KOPT-K1 (cell line): ENCODE results near the gene ASB8.
A peak's percentile ranks its signal among the peaks of the same experiment; 100 is the strongest.
"Not testable (repeated sequence)": the region's sequence is repeated elsewhere in the genome, so short reads cannot be mapped to it uniquely, and the experiment has no call there.

Experiments used
- H3K27ac ChIP-seq: fragments of 200-600 bp; sonication (generic); 2 replicates; pipeline ENCODE4 v1.5.1; 2016; ENCODE audit warnings: antibody characterized with exemption, mild to moderate bottlenecking, low read depth, low read length; ENCODE audit not compliant: poor library complexity, severe bottlenecking
- H3K36me3 ChIP-seq: fragments of 200-600 bp; sonication (generic); 2 replicates; pipeline ENCODE4 v1.5.1; 2017; ENCODE audit warnings: antibody characterized with exemption, mild to moderate bottlenecking, low read length, moderate library complexity; ENCODE audit not compliant: insufficient read depth
- H3K9me3 ChIP-seq: fragments of 200-600 bp; sonication (generic); 2 replicates; pipeline ENCODE4 v1.5.1; 2017; ENCODE audit warnings: antibody characterized with exemption, low read length, mild to moderate bottlenecking; ENCODE audit not compliant: insufficient read depth, poor library complexity, severe bottlenecking

Gene ASB8

GRCh38 chr12:48131517-48131916 is 25.8 kb downstream of the ASB8 start:
- H3K27ac ChIP-seq, result no peak overlapping the region
- peaks cover 88% of the 10 kb centered on the region for H3K36me3 ChIP-seq
- no peaks in the 10 kb centered on the region for H3K9me3 ChIP-seq

DNA sequence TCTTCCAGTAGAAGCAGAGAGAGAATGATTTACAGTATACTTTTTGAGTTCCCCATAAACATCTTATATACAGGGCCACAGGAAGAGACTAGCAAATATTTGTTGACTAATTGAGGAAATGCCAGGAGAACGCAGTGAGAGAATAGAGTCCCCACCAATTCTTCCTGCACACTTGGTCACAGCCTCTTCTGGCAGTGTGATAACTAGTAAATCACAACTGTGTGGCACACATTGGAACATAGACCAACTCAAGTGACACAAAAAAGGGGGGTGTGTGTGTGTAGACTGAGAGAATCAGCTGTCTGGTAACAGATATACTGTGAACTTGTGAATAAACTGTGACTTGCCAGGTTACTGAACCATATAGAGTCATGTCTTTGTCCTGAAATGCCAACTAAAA is 27.9 kb downstream of the ASB8 start:
- Histone ChIP-seq H3K9me3 (no peaks in the 10 kb centered on the region), H3K27ac (no peak overlapping the region), H3K36me3 (peaks cover 89% of the 10 kb centered on the region)

DNA sequence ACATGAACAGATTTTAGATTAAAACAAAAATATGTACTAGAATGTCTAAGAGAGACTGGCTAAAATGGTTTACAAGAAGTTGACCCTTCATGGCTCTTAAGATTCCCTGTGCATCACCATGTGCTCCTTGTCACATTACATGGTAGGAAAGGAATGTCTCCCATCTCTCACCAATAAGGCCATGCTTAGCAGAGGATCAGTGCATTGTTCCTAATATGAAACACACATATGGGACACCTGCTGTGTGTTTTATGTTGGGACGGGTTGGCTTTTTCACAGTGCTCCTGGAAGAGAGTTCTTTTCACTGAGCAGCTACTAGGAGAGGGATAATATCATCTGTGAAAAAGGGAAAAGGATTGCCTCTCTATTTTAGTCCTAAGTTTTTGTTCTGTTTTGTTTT is 28.5 kb downstream of the ASB8 start:
- Histone ChIP-seq H3K27ac (no peak overlapping the region), H3K36me3 (peaks cover 87% of the 10 kb centered on the region), H3K9me3 (no peaks in the 10 kb centered on the region)

DNA sequence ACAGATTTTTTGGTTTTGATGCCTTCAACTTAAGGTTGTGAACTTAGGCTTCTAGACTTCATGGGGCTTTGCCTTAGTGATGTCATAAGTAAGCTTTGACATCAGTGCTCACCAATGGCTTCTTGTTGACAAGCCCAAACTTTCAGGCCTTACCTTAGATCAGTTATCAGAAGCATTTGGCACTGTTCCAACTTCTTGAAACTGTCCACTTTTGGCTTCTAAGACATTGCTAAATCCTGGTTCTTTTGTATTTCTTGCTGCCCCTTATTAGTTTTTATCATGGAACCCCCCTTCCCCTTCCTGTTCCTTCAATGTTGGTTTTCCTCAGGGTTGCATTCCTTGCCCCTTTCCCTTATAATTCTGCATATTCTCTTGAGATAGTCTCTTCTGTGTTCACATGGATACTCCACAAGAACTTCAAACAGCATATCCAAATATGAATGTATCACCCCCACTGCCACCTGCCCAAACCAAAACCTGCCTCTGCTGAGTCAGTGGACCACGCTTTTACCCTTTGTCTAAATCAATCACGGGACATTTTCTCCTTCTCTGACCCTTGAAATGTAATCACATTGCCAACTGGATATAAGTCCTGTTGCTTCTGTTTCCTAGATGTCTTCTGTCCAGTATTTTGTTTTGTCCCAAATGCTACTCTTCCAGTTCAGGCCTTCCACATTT is 30.2 kb downstream of the ASB8 start:
- Histone ChIP-seq H3K36me3 (peaks cover 85% of the 10 kb centered on the region), H3K9me3 (no peaks in the 10 kb centered on the region), H3K27ac (no peak overlapping the region)

- Histone ChIP-seq H3K9me3 (no peaks in the 10 kb centered on the region), H3K27ac (no peak overlapping the region), H3K36me3 (peaks cover 74% of the 10 kb centered on the region)
These were observed 31.3 kb downstream of the ASB8 start for GRCh38 chr12:48125985-48126384.

DNA sequence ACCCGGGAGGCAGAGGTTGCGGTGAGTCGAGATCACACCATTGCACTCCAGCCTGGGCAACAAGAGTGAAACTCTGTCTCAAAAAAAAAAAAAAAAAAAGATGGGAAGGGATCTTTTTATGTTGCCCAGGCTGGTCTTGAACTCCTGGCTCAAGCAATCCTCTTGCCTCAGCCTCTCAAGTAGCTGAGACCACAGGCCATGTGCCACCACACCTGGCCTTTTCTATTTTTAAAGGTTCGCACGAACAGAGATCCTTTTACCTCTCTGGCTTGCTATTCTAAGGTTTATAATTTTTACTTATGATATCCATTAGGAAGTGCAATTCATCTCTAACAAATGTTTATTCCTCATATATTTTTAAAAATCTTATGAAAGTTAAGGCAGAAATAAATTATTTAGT is 31.8 kb downstream of the ASB8 start:
- peaks cover 70% of the 10 kb centered on the region for H3K36me3 ChIP-seq
- not testable (repeated sequence) for H3K9me3 ChIP-seq, H3K27ac ChIP-seq

DNA sequence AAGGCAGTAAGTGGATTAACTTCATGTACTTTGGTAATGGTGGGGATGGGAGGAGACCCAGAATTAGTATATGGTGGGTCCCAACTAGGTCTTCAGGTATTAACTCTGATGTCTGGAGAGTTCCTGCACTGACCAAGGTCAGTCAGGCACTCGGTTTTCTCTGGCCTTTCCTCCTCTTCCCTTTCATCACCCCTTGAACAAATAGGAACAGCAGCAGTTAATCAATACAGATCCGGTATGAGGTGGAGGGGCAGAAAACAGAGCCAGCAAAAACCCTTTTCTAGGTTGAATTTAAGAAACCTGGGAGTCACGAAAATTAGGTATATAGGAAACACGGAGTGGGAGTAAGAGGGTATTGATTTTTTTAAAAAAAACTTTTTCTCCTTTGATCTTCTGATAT is 34.1 kb downstream of the ASB8 start:
- Histone ChIP-seq H3K27ac (no peak overlapping the region), H3K36me3 (peaks cover 47% of the 10 kb centered on the region), H3K9me3 (no peaks in the 10 kb centered on the region)

DNA sequence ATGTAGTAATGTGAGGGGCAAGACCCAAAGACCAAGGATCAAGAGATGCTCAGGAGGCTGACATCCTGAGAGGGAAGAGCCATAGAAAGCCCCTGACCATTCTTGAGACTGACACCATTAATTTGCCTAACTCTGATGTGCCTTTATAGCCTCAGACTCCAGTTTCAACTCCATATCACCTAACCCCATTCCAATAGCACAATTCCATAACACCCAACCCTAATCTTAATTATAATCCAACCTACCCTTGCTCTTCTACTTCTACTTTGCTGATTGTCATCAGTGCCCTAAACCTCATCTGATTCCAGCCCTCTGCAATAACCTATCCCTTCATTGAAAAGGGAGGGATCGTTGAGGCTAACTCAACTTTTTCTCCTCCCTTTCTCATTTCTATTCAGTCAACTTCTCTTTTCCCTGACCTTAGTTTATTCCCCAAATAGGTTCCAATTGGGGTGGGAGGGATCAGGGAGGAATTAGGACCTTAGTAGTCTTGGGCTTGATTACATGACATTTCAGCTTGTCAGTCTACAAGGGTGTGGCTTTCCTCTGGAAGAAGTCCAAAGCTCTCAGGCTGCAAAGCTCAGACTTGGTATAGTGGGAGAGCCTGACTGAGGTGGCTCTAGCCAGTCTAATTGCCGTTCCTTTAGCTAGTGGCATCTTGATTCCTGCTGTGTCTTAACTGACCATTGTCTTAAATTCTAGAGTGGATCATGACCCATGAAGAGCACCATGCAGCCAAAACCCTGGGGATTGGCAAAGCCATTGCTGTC is 35.1 kb downstream of the ASB8 start:
- Histone ChIP-seq H3K9me3 (no peaks in the 10 kb centered on the region), H3K36me3 (peaks cover 43% of the 10 kb centered on the region), H3K27ac (no peak overlapping the region)

DNA sequence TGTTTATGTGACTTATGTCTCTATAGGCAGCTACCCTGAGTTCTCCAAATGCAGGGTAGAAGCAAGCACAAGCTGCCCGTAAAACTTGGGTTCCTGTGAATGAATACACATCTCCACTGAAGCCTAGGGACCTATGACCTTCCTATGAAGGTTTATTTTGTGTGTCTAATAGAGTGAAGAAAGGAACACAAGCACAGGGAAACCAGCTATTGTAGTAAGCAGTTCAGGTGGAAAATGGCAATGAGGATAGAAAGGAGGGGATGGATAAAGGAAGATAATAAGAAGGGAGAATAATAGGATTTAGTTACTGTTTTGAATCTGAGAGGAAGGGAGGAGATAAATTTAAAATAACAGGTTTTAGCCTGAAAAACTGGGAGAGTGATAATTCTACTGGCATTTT is 35.8 kb downstream of the ASB8 start:
- Histone ChIP-seq H3K9me3 (no peaks in the 10 kb centered on the region), H3K27ac (no peak overlapping the region), H3K36me3 (peaks cover 35% of the 10 kb centered on the region)

DNA sequence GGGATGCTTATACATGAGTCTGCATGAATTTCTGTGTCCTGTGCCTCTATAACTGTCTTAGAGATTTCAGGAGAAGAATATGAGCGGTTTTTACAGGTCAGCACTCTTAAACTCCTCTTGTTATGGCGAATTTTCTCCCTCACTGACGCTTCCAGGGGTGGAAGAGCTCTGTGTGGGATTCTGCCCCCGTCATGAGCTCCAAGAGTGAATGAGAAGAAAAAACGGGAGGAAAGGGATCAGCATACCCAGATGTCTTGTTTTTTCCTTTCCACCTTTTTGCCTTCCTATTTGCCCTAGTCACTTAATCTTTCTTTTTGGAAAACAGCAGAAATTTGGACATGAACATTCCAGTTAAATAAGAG is 37.5 kb downstream of the ASB8 start:
- H3K27ac ChIP-seq, result peak overlapping the region; percentile 39
- no peaks in the 10 kb centered on the region for H3K9me3 ChIP-seq
- peaks cover 24% of the 10 kb centered on the region for H3K36me3 ChIP-seq

- Histone ChIP-seq H3K27ac (peak within 1 kb of the TSS; percentile 39), H3K36me3 (peaks cover 18% of the 10 kb centered on the region), H3K9me3 (no peaks in the 10 kb centered on the region)
These were observed 38.1 kb downstream of the ASB8 start, which contains the start of gene PFKM for GRCh38 chr12:48119078-48119833. TSS of gene PFKM (plus strand) at chr12:48119364. CDS start at chr12:48122775, 3,411 bp downstream.

- Histone ChIP-seq H3K9me3 (no peaks in the 10 kb centered on the region), H3K27ac (peak overlapping the region; percentile 39), H3K36me3 (peaks cover 11% of the 10 kb centered on the region)
These were observed 38.9 kb downstream of the ASB8 start for GRCh38 chr12:48118284-48118871.

- Histone ChIP-seq H3K27ac (no peak overlapping the region), H3K9me3 (no peaks in the 10 kb centered on the region)
These were observed 41.4 kb downstream of the ASB8 start for GRCh38 chr12:48115957-48116356.

DNA sequence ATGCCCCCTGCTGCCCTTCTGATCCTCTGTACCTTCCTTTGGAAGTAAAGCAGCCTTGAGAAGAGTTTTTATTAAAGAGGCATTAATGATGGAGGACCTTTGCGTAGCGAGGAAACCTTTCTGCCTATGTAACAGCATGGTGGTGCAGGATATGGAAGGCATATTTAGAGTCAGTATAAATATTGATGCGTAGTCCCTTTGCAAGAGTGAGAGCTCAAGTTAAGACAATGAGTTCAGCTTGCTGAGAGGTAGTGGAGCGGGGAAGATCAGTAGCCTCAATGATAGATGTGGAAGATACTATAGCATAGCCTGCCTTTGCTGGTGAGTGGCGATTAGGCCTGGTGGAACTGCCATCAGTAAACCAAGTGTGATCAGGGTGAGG is 46.0 kb downstream of the ASB8 start:
- not testable (repeated sequence) for H3K36me3 ChIP-seq, H3K9me3 ChIP-seq, H3K27ac ChIP-seq

More at GRCh38 chr12:48115957-48116356, 41.4 kb downstream of the ASB8 start:
- H3K36me3 ChIP-seq, result no peaks in the 10 kb centered on the region

DNA sequence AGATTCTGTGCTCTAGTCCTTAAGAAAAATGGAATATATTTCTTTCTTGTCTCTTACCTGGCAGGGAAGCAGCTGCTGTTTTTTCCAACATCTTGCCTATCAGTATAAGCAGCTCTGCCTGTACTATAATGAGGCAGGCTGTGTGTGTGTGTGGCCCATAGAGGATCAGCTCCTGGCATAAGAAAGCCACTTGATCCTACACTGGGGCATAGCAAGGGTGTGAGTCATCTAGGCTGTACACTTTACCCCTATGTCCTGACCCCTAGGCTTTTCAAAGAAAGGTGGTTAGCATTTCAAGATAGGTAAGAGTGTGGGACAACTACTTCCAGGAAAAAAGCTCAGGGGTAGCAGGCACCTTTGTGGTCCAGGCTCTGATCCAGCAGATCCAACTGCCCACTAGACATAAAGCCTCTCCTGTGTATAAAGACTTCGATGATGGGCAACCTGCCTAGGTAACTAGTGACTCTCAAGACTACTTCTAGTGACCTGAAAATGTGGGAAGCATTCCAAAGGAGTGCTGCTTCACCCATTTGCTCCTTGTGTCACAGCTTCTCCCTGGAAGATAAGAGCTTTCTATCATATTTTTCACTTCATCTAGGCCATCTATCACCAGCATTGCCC is 46.5 kb downstream of the ASB8 start:
- H3K9me3 ChIP-seq, result no peaks in the 10 kb centered on the region
- H3K27ac ChIP-seq, result no peak overlapping the region
- H3K36me3 ChIP-seq, result no peaks in the 10 kb centered on the region
